Activated CD4-positive, alpha-beta T cell treated with anti-CD3 and anti-CD28 coated beads, Interleukin-2, amount 50 U/mL, for 48 hours (primary cell): ENCODE measurements around the gene GPNMB.

Experiments
- DNase-seq, 2 experiments: peaks; one replicate each; pipeline ENCODE4 v3.0.0-alpha.2; 2020

Gene GPNMB

DNA sequence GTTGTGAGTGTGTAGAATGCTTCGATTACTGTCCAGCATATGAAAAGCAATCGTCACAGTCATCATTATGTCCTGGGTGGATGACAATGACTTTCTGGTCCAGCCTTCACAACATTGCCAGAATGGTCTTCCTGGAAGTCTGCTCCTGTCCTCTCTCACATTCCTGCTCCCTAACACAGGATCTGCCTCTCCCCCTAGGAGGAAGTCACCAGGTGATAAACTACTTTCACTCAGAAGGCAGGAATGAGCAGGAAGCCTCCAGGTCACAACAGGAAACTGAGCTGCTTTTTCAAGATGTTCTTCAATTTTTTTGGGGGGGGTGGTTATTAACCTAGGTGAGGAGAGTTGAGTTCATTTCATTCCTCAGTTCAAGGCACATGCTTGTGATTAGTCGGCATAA, 13.6 kb upstream of the GPNMB start:
- no peak for DNase-seq

DNA sequence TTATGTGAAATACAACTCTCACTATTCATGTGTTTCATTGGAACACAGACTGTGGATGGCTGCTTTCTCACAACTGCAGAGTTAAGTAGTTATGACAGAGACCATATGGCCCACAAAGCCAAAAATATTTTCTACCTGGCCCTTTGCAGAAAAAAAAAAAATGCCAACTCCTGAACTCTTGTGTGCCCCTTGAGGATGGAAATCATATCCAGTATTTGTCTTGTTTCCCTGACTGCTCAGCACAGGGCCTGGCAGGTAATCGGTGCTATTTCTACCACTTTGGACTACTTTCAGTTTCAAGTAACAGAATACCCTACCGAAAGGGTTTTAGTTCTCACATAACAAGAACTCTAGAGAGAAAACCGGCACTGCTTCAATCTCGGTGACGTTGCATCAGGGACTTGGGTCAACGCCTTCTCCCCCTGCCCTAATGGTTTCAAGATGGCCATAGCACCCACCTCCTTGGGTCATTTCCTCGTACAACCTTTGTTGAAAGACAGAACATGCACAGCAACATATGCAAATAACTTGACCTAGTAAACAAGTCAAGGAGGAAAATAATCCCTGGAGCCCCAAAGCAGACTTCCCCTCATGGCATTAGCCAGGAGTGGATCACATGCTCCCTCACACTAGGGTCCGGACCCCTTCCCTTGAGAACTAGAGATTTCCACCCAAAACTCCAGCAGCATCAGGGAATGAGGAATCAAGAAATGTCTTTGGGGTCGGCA, 11.8 kb upstream of the GPNMB start:
- no peak for DNase-seq

DNA sequence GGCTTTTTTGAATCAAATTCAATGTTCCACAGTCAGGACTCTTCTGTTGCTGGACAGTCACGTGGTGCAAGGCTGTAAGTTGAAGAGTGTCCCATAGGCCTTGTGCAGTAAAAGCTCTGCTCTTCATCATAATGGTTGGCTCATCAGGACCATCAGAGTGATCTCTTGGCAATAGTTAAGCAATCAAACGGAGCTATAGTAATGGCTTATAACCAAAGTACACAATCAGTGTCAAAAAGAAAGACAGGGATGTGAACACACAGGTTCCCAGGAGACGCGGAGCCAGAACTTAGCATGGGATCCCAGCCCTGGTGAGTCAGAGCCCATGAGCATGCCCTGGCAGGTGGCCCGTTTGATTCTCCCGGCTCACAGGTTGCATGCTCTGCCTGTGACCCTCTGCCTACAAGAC, 10.8 kb upstream of the GPNMB start:
- DNase-seq: no peak

DNA sequence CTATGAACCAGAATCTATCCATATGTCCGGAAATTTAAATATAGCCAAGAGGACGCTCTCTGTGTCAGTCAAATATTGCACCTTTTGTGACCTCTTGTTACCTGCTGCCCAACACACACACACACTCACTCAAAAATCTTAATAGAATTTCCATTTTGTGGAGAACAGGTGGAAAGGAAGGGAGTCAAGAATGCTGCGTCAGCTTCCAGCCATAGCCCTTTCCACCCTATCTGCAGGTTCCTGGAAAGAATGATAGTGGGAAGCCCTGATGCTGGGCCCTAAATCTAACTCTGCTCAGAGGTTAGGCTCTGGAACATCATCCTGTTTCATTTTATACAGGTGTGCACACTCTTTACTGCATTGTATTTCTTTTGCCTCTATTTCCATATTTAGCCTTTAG, 9.6 kb upstream of the GPNMB start:
- no peak for DNase-seq

DNA sequence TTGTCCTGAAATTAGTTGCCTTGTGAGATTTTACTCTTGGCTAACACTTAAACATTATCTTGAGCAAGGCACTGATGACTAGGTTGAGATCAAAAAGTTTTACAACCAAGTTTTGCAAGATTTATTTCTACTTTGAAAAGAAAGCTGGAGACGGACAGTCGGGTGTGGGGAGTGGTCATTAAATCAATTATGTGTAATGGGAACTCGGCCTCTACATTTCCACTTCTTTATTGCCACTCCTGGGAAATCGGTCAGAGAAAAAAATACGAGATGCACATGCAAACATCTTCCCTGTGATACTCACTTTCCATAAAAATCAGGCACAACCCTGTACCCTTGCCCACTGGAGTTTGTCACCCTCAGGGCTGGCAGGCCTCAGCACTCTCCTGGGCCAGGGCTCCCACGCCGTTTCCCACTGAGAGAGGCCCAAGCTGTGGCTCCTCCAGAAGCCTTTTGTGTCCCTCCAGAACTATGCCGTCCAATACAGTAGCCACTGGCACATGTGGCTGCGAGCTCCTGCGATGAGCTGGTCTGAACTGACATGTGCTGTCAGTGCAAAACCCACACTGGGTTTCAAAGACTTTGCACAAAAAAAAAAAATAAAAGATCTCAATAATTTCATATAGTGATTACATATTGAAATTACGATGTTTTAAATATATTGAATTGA, 7.5 kb upstream of the GPNMB start:
- no peak for DNase-seq

DNA sequence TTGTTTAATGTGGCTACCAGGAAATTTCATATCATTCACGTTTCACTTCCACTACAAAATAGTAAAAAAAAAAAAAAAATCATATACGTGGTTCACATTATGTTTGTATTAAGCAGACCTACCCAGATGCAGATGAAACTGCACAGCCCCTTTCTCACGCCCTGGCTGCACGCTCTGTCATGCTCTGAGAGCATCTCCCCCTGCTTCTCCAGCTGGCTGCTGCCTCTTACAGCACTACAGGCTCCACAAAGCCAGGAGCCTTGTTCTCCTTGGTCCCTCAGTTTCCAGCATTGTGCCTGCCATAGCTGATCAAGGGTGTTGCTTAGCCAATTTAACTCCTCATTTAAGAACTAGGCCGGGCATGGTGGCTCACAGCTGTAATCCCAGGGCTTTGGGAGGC, 6.9 kb upstream of the GPNMB start:
- DNase-seq: no peak

DNA sequence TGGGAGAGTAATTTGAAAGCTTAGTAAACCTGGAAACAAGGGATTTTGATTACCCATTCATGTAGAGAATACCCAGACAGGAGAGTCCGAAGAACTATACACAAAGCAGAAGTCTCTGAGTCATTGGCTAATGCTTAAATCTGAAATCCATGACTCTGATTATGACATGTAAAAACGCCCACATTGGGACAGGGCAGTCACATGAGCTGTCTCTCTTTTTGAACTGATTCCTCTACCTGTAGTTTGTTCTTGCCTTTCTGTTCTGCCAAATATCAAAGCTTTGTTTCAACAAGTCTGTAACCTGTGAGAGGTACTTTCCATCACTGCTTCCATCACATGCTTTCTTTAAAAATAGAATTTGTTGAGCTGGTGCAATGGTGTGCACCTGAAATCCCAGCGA, 4.3 kb upstream of the GPNMB start:
- DNase-seq: no peak

DNA sequence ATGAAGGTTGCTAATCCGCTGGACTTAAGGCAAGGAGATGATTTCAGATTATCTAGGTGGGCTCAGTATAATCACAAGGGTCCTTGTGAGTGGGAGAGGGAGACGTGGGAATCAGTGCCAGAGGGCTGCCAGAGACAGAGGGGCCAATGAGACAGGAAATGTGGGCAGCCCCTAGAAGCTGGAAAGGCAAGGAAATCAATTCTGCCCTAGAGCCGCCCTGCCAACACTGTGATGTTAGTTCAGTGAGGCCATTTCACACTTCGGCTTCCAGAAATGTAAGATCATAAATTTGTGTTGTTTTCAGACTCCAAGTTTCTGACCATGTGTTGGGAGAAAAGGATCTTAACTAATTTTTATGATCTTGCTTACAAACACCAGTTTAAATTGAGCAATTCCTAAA, 3.6 kb upstream of the GPNMB start:
- DNase-seq: no peak

DNA sequence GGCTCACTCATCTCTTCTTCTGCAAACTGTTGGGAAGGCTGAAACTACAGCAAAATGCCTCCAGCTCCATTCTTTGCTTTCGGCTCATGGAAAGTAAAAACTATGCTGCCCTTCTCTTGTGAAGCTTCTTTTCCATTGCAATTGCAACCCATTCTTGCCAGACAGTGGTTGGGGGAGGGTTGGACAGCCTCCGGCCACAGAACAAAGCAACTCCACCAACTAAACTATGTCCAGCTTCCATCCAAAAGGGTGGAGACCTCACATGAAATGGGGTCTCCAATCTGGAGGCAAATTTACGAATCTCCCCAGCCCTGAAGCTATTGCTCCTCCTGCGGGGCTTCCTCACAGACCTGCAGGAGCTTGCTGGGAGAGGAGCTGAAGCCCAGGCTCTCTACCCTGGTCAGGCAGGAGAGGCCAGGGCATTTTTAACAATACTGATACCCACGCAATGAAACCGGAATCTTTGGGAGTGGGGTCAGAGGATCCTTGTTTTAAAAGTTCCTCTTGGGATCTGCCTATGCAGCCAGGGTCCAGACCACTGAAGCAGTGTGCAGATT, 549 bp downstream of the GPNMB start:
- no peak for DNase-seq

DNA sequence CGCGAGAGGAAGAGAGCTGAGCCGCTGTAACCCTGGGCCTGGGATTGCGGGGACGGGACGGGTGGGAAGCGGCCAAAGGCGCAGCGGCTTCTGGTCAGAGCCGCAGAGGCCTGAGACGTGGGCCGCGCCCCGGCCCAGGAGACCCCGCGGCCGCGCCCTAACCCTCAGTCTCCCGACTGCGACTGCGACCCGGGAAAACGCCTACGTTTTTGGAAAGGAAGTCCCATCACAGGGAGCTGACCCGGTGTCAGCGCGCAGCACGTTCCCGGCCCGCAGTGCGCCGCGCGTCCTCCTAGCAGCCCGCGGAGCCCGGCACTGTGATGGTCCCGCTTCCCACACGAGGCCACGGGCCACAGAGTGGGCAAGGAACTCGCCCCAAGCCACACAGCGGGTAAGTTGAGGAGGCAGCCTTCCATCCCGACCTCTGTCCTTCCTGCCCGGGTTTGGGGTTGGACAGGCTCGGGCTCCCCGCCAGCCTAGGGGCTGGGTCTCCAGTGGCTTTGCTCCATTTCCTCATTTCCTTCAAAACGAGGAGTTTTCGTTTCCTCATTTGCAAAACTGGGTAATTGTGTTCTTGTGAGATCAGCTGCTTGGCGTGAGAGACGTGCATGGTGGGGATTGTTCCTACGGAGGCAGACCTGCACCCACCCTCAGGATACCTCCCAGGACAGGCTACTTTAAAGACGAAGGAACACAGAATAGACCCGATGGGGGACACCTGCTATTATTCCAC, 1.2 kb downstream of the GPNMB start:
- DNase-seq: no peak

DNA sequence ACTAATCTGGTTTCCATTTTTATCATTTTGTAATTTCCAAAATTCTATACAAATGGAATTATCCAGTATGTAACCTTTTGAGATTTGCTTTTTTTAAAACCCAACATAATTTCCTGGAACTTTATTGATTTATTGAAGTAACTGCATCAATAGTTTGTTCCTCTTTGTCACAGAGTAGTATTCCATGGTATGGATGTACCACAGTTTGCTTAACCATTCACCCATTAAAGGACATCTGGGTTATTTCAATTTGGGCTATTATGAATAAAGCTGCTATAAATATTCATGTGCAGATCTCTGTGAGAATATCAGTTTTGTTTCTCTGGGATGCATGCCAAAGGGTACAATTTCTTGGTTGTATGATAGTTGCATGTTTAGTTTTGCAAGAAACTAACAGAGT, 2.9 kb downstream of the GPNMB start:
- DNase-seq: no peak

DNA sequence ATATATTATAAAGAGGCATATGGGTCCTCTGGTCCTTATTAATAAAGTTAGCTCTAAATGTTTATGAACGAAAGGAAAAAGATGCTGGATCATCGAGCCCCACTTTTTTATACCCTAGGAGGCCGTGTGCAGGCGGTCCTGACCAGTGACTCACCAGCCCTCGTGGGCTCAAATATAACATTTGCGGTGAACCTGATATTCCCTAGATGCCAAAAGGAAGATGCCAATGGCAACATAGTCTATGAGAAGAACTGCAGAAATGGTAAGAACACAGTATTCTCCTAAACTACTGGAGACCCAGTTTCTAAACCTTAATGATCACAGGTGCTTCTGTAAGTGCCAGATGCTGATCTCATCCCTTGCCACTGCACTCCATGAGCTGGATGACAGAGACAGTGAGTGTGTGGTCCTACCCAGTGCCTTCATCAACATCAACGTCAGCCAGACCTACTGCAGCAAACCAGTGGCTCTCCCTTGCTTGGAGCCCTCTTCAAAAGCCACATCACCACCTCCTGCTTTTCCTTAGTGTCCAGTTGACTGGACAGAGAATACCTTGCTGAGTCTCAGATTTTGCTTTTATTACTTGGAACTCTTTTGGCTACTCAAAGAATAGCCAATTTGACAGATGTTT, 7.6 kb downstream of the GPNMB start:
- no peak for DNase-seq

DNA sequence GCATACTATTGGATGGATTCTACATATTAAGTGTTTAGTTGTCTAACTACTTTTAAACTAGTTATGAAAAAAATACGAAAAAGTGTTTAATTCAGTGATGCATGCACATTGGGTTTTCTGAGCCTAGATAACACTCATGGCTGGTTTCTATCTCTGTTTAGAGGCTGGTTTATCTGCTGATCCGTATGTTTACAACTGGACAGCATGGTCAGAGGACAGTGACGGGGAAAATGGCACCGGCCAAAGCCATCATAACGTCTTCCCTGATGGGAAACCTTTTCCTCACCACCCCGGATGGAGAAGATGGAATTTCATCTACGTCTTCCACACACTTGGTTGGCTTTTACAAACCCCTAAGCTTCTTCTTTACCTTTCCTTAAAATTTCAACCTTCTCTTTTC, 10.2 kb downstream of the GPNMB start:
- DNase-seq: no peak

DNA sequence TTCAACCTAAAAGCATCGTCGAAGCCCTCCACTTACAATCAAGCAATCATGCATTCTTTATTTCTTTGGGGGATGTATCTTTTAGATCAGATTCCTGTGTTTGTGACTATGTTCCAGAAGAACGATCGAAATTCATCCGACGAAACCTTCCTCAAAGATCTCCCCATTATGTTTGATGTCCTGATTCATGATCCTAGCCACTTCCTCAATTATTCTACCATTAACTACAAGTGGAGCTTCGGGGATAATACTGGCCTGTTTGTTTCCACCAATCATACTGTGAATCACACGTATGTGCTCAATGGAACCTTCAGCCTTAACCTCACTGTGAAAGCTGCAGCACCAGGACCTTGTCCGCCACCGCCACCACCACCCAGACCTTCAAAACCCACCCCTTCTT, 13.8 kb downstream of the GPNMB start:
- DNase-seq: no peak

DNA sequence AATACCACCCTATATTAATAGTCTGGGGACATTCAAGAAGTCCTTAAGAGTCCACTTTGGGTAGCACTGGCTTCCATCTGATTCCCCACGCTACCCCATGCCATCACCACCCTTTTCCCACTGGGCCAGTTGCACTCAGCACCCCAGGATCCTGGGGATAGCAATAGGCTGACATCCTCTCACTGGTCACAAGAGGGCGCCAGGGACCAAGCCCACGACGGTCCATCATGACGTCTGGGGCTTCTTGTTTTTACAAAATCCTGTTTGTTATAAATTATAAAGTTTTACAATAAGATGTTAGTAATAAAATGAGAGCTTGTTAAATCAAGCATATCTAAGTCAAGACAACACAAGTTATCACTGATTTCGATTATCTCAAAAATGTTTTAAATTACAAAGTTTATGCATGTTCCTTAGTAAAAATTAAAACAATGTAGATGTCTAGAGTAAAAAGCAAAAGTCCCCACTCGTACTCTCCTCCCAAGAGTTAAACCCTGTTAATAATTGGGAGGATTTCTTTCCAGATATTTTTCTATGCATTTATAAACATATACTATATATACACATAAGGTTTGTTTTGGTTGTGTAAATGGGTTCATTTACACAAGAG, 15.4 kb downstream of the GPNMB start:
- peak; percentile 49 to 63 for DNase-seq

DNA sequence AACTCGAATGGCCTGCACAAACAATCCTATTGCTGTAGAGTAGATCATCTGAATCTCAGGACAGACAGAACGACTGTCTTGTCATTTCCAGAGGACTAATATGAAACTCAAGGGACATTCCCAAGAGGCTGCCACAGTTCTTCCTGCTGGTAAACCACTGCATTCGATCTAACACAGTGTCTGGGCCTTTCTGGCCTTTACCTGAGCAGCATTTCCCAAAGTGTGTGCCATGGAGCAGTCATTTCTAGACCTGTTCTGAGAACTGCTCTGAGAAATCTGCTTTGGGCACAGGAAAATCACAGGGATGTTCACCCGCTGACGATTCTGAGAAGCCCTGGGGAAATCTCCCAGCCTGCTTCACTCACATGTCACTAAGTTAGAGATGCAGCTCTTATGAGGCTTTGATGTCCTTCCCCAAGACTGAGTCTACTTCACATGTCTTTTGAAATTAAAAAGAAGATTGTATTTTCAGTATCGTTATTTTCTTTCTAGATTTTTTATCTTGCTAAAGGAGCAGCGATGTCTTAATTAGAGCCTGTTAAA, 18.4 kb downstream of the GPNMB start:
- peak in 1 of 2 experiments; percentile 28 for DNase-seq

DNA sequence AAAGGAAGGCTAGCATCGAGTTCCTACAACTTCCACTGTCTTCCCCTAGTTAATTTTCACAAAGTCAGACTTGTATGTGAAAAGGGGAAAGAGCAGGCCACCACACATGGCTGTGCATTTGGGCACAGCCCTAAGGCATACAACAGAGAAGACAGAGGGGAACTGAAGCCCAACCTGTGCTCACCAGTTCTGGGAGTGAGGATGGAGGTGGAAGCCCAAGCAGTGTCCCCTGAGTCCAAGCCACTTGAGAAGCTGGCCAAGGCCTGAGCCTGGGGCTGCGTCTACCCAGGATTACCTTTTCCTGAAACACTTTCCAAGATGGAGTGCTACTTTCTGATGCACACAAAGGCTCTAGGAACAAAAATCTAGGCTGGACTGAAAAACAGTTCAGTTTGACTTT, 20.3 kb downstream of the GPNMB start:
- no peak for DNase-seq

DNA sequence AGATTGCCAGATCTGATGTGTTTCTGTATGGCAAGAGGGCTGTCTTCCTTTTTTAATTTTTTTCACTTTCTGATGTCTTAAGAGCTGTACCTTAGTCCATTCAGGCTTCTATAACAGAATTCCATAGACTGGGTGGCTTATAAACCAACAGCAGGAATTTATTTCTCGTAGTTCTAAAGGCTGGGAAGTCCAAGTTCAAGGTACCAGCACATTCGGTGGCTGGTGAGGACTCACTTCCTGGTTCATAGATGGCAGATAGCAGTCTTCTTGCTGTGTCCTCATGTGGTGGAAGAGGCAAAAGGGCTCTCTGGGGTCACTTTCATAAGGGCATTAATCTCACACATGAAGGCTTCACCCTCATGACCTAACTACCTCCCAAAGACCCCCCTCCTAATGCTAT, 20.8 kb downstream of the GPNMB start:
- DNase-seq: no peak

DNA sequence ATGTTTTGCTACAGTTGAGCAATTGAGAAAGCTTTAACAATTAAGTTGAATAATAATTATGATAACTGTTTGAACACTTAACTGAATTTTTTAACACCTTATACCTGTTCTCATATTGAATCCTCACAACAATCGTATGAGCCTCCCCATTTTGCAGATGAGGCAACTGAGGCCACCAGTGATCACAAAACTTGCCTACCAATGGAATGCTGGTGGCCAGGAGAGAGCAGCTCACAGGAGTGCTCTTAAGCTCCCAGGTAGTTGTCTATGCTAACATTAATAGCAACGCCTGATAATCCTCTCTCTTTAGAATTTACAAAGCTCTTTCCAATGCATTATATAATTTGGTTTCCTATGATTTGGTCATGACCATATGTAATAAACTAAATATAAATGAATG, 21.6 kb downstream of the GPNMB start:
- no peak for DNase-seq

DNA sequence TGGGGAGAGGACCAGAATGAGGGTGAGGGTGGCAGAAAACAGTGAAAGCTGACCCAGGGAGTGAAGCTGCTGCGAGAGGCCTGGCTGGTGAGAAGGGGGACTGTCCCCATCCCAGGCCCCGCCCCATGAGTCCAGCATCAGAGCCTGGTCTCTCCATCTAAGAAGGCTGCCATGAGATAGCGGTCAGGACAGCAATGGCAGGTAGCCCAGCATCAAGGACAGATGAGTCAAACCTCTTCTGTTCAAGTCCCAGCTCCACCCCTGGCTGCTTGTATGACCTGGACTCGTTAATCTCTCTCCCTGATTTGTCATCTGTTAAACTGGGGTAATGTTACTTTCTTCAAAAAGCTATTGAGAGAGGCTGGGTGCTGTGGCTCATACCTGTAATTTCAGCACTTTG, 22.2 kb downstream of the GPNMB start:
- DNase-seq: no peak

DNA sequence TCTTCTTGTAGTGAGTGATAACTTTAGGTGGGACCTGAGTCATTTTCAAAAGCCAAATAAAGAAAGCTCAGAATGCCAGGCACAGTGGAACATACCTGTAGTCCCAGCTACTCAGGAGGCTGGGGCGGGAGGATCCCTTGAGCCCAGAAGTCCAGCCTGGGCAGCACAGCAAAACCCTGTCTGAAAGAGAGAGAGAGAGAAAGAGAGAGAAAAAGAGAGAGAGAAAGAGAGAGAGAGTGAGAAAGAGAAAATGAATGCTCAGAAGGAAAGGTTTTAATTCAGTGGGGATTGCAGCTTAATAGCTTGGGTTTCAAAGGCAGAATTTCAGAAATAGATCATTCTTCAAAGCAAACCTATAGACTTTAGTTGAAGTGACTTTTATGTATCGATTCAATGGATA, 25.7 kb downstream of the GPNMB start:
- DNase-seq: no peak

DNA sequence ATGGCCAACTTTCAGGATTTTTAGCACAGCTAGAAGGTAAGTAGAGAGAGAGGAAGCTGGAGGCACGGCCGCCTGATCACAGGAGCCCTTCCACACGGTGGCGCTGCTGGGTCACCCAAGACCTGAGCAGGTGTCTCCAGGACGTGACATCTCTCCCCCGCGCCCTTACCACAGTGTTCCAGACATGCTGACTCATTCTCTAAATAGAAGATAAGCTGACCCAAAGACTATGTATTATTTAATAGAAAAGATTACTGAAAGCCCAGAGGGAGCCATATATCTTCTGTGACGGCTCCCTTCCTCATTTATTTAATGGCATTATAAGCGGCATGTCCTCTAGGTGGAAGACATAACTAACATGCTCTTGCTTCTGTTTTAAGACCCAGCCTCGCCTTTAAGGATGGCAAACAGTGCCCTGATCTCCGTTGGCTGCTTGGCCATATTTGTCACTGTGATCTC, 26.6 kb downstream of the GPNMB start:
- peak; percentile 96 to 97 for DNase-seq

DNA sequence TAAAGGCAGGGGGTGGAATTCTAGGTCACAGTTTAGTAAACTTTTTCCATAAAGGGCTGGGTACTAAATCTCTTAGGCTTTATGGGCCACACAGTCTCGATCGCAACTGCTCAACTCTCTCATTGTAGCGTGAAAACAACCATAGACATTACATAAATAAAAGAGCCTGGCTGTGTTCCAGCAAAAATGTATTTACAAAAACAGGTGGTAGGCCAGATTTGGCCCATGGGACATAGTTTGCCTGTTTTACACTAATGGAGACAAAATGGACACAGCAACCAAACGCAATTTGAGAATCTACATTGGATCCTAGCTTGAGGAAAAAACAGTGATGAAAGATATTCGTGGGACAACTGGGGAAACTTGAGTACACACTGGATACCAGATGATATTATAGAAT, 29.3 kb downstream of the GPNMB start:
- DNase-seq: no peak
